Ishikawa (cell line): ENCODE results near the gene POC1B.

Experiments used
- CEBPB ChIP-seq: IDR thresholded peaks from 2 replicates; pipeline ENCODE4 v1.6.1; 2012
- CREB1 ChIP-seq: IDR thresholded peaks from 2 replicates; pipeline ENCODE4 v1.6.1; 2012; ENCODE audit warnings: low read depth
- EGR1 ChIP-seq: IDR thresholded peaks from 2 replicates; pipeline ENCODE4 v1.6.1; 2012
- EP300 ChIP-seq: IDR thresholded peaks from 2 replicates; pipeline ENCODE4 v1.6.1; 2012; ENCODE audit warnings: borderline replicate concordance
- FOXM1 ChIP-seq: IDR thresholded peaks from 2 replicates; pipeline ENCODE4 v1.6.1; 2012; ENCODE audit warnings: low read depth, borderline replicate concordance
- MAX ChIP-seq: IDR thresholded peaks from 2 replicates; pipeline ENCODE4 v1.6.1; 2012
- NFIC ChIP-seq: IDR thresholded peaks from 2 replicates; pipeline ENCODE4 v1.6.1; 2012
- RAD21 ChIP-seq: IDR thresholded peaks from 2 replicates; pipeline ENCODE4 v1.6.1; 2012; ENCODE audit warnings: low read depth
- REST ChIP-seq: IDR thresholded peaks from 2 replicates; pipeline ENCODE4 v1.6.1; 2012; ENCODE audit warnings: low read depth, mild to moderate bottlenecking
- TAF1 ChIP-seq: IDR thresholded peaks from 2 replicates; pipeline ENCODE4 v1.6.1; 2012; ENCODE audit warnings: low read depth, mild to moderate bottlenecking
- TCF12 ChIP-seq: IDR thresholded peaks from 2 replicates; pipeline ENCODE4 v1.6.1; 2012; ENCODE audit warnings: low read depth
- TEAD4 ChIP-seq: IDR thresholded peaks from 2 replicates; pipeline ENCODE4 v1.6.1; 2012
- YY1 ChIP-seq: IDR thresholded peaks from 2 replicates; pipeline ENCODE4 v1.6.1; 2012; ENCODE audit warnings: low read depth
- ZBTB7A ChIP-seq: IDR thresholded peaks from 2 replicates; pipeline ENCODE4 v1.6.1; 2012; ENCODE audit warnings: low read depth
- TF ChIP-seq, protein P1 (sequence below): IDR thresholded peaks from 2 replicates; pipeline ENCODE4 v1.6.1; 2012

The POC1B gene

GRCh38 chr12:89411846-89412245 is 114.0 kb downstream of the POC1B start:
- TF ChIP-seq TAF1, result no peak
- TF ChIP-seq TCF12, result no peak
- TF ChIP-seq REST, result no peak
- TF ChIP-seq RAD21, result no peak
- no peak for TF ChIP-seq EGR1
- TF ChIP-seq FOXM1, result no peak
- no peak for TF ChIP-seq CEBPB
- no peak for TF ChIP-seq YY1
- TF ChIP-seq MAX, result no peak
- TF ChIP-seq, protein P1, sequence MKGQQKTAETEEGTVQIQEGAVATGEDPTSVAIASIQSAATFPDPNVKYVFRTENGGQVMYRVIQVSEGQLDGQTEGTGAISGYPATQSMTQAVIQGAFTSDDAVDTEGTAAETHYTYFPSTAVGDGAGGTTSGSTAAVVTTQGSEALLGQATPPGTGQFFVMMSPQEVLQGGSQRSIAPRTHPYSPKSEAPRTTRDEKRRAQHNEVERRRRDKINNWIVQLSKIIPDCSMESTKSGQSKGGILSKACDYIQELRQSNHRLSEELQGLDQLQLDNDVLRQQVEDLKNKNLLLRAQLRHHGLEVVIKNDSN, result no peak
- TF ChIP-seq ZBTB7A, result no peak
- no peak for TF ChIP-seq NFIC
- no peak for TF ChIP-seq EP300
- TF ChIP-seq CREB1, result no peak
- no peak for TF ChIP-seq TEAD4

- no peak for TF ChIP-seq REST
- TF ChIP-seq FOXM1, result no peak
- TF ChIP-seq, protein P1, result no peak
- TF ChIP-seq NFIC, result no peak
- TF ChIP-seq EP300, result no peak
- no peak for TF ChIP-seq TAF1
- TF ChIP-seq CEBPB, result no peak
- no peak for TF ChIP-seq MAX
- no peak for TF ChIP-seq EGR1
- TF ChIP-seq RAD21, result no peak
- TF ChIP-seq YY1, result no peak
- TF ChIP-seq ZBTB7A, result no peak
- no peak for TF ChIP-seq CREB1
- TF ChIP-seq TEAD4, result no peak
- no peak for TF ChIP-seq TCF12
Measured at GRCh38 chr12:89411234-89411633, 114.6 kb downstream of the POC1B start.

DNA sequence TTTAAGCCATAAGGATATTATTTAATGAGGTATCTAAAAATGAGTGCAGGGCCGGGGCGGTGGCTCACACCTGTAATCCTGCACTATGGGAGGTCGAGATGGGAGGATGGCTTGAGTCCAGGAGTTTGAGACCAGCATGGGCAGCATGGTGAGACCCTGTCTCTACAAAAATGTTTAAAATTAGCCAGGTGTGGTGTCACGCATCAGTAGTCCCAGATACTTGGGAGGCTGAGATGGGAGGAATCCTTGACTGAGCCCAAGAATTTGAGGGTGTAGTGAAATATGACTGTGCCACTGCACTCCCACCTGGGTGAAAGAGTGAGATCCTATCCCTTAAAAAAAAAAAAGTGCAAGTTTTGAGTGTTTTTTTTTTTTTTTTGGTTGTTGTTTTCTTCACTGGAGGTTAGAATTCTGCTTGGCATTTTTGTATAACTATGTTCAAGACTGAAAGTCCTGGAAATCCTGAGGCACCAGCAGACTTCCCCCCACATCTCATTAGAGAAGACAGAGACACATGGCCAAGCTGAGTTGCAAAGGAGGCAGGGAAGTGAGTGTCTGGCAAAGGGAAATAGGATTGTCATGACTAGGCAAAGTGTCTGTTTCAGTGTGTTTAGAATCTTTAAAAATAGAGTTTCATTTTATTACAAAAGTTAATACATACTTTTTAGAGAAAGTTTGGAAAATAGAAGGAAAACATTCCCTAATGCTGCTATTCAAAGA is 120.1 kb downstream of the POC1B start:
- TF ChIP-seq EP300 (peak; percentile 80), YY1 (no peak), ZBTB7A (no peak), TEAD4 (peak; percentile 67), EGR1 (no peak), CEBPB (no peak), MAX (0 out of 2 replicates have a peak, but pooled peaks have one; percentile 31), TCF12 (peak; percentile 85), CREB1 (no peak), RAD21 (no peak), TAF1 (no peak), REST (no peak), NFIC (peak; percentile 69), FOXM1 (peak; percentile 66; the same call in 1 of the 2 replicates)
- TF ChIP-seq, protein P1, result no peak
